ENCODE results near the gene TTC21A.

GRCh38 chr3:39170461-39170860 is 63.0 kb downstream of the TTC21A start:
- TF ChIP-seq CTCF (tag by site-specific recombination; IDR thresholded peaks at IDR 0.05) = no peak
- TF ChIP-seq ZNF394 (tag by site-specific recombination; IDR thresholded peaks at IDR 0.05; ENCODE audit: borderline replicate concordance) = no peak
- TF ChIP-seq ZNF654 (tag by site-specific recombination; IDR thresholded peaks at IDR 0.05; ENCODE audit: low read depth) = no peak
- TF ChIP-seq ZNF324 (tag by site-specific recombination; IDR thresholded peaks at IDR 0.05) = no peak
